B cell (primary cell): ENCODE data around the gene MAN2B1. TPM values are rescaled to one million over a fixed set of nuclear protein-coding genes. Genes with fewer than 3 reads are reported as not detected.
A peak's percentile ranks its signal among the peaks of the same experiment; 100 is the strongest.

Source experiments
- ATAC-seq: fragments of 200-7000 bp; cut with Tn5 transposase; one replicate; pipeline ENCODE4 v1.10.0; 2021; ENCODE audit warnings: low read depth, mild to moderate bottlenecking, moderate number of reproducible peaks, moderate library complexity
- CTCF ChIA-PET: fragments of 350-600 bp; sonication (Branson Sonifier 250); formaldehyde crosslinking; loops from one replicate; lab custom pipeline; 2021; ENCODE audit warnings: antibody characterized with exemption, inconsistent platforms; lab: Charles Lee
- POLR2A ChIA-PET: fragments of 350-600 bp; sonication (Branson Sonifier 250); formaldehyde crosslinking; loops from one replicate; lab custom pipeline; 2021; ENCODE audit warnings: antibody characterized with exemption; lab: Charles Lee
- DNase-seq: peaks from one replicate; pipeline ENCODE4 v3.0.0; 2013
- H2AFZ ChIP-seq: 2 replicates; pipeline ENCODE4 v1.6.1; 2012; ENCODE audit warnings: mild to moderate bottlenecking, low read depth, low read length; ENCODE audit not compliant: insufficient read depth, poor library complexity, severe bottlenecking
- H3K27ac ChIP-seq, 2 donors: 1 replicate in 1 of 2; 2 replicates in 1 of 2; pipeline ENCODE4 v1.5.1; 2012 to 2013; ENCODE audit warnings: low read length in 2 of 2, mild to moderate bottlenecking in 2 of 2, moderate library complexity in 1 of 2
- H3K27me3 ChIP-seq, 4 experiments: fragments of 200-600 bp in 1 of 4; sonication (generic) in 1 of 4; replicated peaks in 1 of 4; 1 replicate in 2 of 4; 2 replicates in 2 of 4; pipeline versions ENCODE4 v1.6.1 to v1.7.0; 2013 to 2016; ENCODE audit warnings: low read length in 3 of 4, mild to moderate bottlenecking in 2 of 4, mixed read lengths in 1 of 4, moderate library complexity in 1 of 4; ENCODE audit not compliant: insufficient read depth in 4 of 4, control insufficient read depth in 3 of 4; ENCODE audit errors: control extremely low read depth in 1 of 4
- H3K36me3 ChIP-seq, 2 experiments: replicated peaks in 1 of 2; 1 replicate in 1 of 2; 2 replicates in 1 of 2; pipeline versions ENCODE4 v1.6.1 to v1.7.1; 2013; ENCODE audit warnings: low read length in 1 of 2; ENCODE audit not compliant: insufficient read depth in 2 of 2, control insufficient read depth in 1 of 2; ENCODE audit errors: control extremely low read depth in 1 of 2, extremely low read depth in 1 of 2
- H3K4me1 ChIP-seq, 2 donors: fragments of 200-600 bp in 1 of 2; sonication (generic) in 1 of 2; 1 replicate in 1 of 2; 2 replicates in 1 of 2; pipeline versions ENCODE4 v1.5.1 to v1.6.1; 2013 to 2017; ENCODE audit warnings: low read length in 2 of 2; ENCODE audit not compliant: control insufficient read depth in 2 of 2, insufficient read depth in 2 of 2
- H3K4me2 ChIP-seq: replicated peaks from 2 replicates; pipeline ENCODE3; 2012; ENCODE audit warnings: mild to moderate bottlenecking, low read depth, low read length; ENCODE audit not compliant: poor library complexity, severe bottlenecking
- H3K4me3 ChIP-seq, 5 experiments: fragments of 200-600 bp in 1 of 5; sonication (generic) in 1 of 5; 1 replicate in 3 of 5; 2 replicates in 2 of 5; pipeline versions ENCODE4 v1.5.1 to v1.7.0; 2011 to 2016; ENCODE audit warnings: low read length in 4 of 5, mild to moderate bottlenecking in 4 of 5, low read depth in 2 of 5, control low read depth in 1 of 5, moderate library complexity in 1 of 5; ENCODE audit not compliant: insufficient read depth in 1 of 5; ENCODE audit errors: control extremely low read depth in 1 of 5, extremely low read depth in 1 of 5
- H3K79me2 ChIP-seq: fragments of 200-600 bp; sonication (generic); one replicate; pipeline ENCODE4 v1.6.0; 2016; ENCODE audit warnings: low read length; ENCODE audit not compliant: control insufficient read depth, insufficient read depth
- H3K9ac ChIP-seq: fragments of 200-600 bp; sonication (generic); 2 replicates; pipeline ENCODE4 v1.6.1; 2017; ENCODE audit warnings: mild to moderate bottlenecking, low read length, moderate library complexity
- H3K9me3 ChIP-seq, 3 donors: one replicate each; pipeline versions ENCODE4 v1.6.1 to v1.7.1; 2013; ENCODE audit warnings: low read length in 2 of 3; ENCODE audit not compliant: control insufficient read depth in 2 of 3, insufficient read depth in 1 of 3; ENCODE audit errors: control extremely low read depth in 1 of 3
- H4K20me1 ChIP-seq: 2 replicates; pipeline ENCODE4 v1.6.0; 2012; ENCODE audit warnings: mild to moderate bottlenecking, low read length; ENCODE audit not compliant: insufficient read depth, control insufficient read depth, poor library complexity, severe bottlenecking
- H3K27ac Mint-ChIP-seq: one replicate; pipeline ENCODE4 v1.8.0; 2021; ENCODE audit warnings: mixed read lengths
- H3K27me3 Mint-ChIP-seq: one replicate; pipeline ENCODE4 v1.8.0; 2021; ENCODE audit warnings: mixed read lengths
- H3K4me1 Mint-ChIP-seq: one replicate; pipeline ENCODE4 v1.8.0; 2021; ENCODE audit warnings: mixed read lengths
- H3K4me3 Mint-ChIP-seq: one replicate; pipeline ENCODE4 v1.8.0; 2021; ENCODE audit warnings: mixed read lengths
- H3K9me3 Mint-ChIP-seq: one replicate; pipeline ENCODE4 v1.8.0; 2022; ENCODE audit warnings: mixed read lengths; ENCODE audit not compliant: insufficient read depth
- CTCF ChIP-seq: fragments of 200-600 bp; IDR thresholded peaks from one replicate; pipeline ENCODE4 v1.8.0; 2022; ENCODE audit warnings: antibody characterized with exemption, mild to moderate bottlenecking
- EZH2 ChIP-seq: IDR thresholded peaks from 2 replicates; pipeline ENCODE4 v1.6.1; 2012; ENCODE audit warnings: borderline replicate concordance, low read depth, mild to moderate bottlenecking, moderate library complexity, low read length; ENCODE audit not compliant: insufficient read depth, poor library complexity, severe bottlenecking
- WGBS: methylation state at CpG from one replicate; pipeline ENCODE4 v1.1.5; 2013; ENCODE audit warnings: missing lambda C conversion rate; ENCODE audit not compliant: insufficient coverage; 5-methylcytosine and 5-hydroxymethylcytosine counted together
- intact Hi-C: fragments of 100-400 bp; cut with micrococcal nuclease; formaldehyde crosslinking; loops from one replicate; pipeline ENCODE4 v1.10.0; 2022
- polyA plus RNA-seq: library from polyadenylated mRNA; depleted of rRNA; stranded (reverse); fragments of >200 nt; gene quantifications from 2 replicates; pipeline ENCODE4 v1.2.3, GENCODE V29; 2012
- total RNA-seq, 2 donors: library from RNA; stranded (reverse); fragments of 120-200 nt in 1 of 2; gene quantifications; 1 replicate in 1 of 2; 2 replicates in 1 of 2; pipeline versions ENCODE4 v1.2.3 to v1.2.4, GENCODE V29; 2013 to 2022

The MAN2B1 gene
- total and polyA plus RNA-seq, 2 donors (not counting 1 experiment from before 2014, with no cell fraction given), result 183 to 256 TPM

- peaks cover 43% of the 10 kb centered on the region for H4K20me1 ChIP-seq
- no peak overlapping the region for H3K27ac ChIP-seq
- no peaks in the 10 kb centered on the region for H3K9me3 Mint-ChIP-seq
- ChIA-PET CTCF (interaction anchor here (0.5 to 5.7 kb wide), 19 partner anchors 9 to 175 kb away, joined by 3 to 82 read pairs (median 5); partner anchors contain the start of genes DHPS, TRIR, ZNF490 and ZNF791), POLR2A (interaction anchor here (0.6 to 1.5 kb wide), 5 partner anchors 49 to 1216 kb away, joined by 3 to 6 read pairs (median 5); partner anchors contain the start of gene ZNF564)
- H3K36me3 ChIP-seq, result peaks cover 6 to 47% of the 10 kb centered on the region in 2 experiments
- no peaks in the 10 kb centered on the region for H3K9me3 ChIP-seq
- H3K27me3 ChIP-seq, result no peaks in the 10 kb centered on the region
- no peak overlapping the region for H3K4me3 ChIP-seq
- peaks cover 20 to 32% of the 10 kb centered on the region in 2 donors for H3K4me1 ChIP-seq
- no peaks in the 10 kb centered on the region for H3K27me3 Mint-ChIP-seq
- no peak overlapping the region for H3K4me2 ChIP-seq
- DNase-seq (no peak), ATAC-seq (no peak)
- peaks cover 59% of the 10 kb centered on the region for H3K79me2 ChIP-seq
- no peak overlapping the region for H3K4me3 Mint-ChIP-seq
- 94% methylated on average over 2 of the region's 10 CpGs for WGBS
- H3K4me1 Mint-ChIP-seq, result peaks cover 40% of the 10 kb centered on the region
- no peak overlapping the region for H2AFZ ChIP-seq
- TF ChIP-seq EZH2 (no peak), CTCF (no peak)
- H3K9ac ChIP-seq, result no peak overlapping the region
- intact Hi-C loops, result loop anchor here (1.0 kb wide), 2 partner anchors 32 to 108 kb away; no protein-coding TSS in a partner anchor
- no peak overlapping the region for H3K27ac Mint-ChIP-seq
Observed at GRCh38 chr19:12672744-12673143, 6.2 kb upstream of the MAN2B1 start.

- 65% methylated on average over 22 of the region's 26 CpGs for WGBS
- Mint-ChIP-seq H3K9me3 (no peaks in the 10 kb centered on the region), H3K27ac (peak overlapping the region; percentile 100), H3K4me3 (peak overlapping the region; percentile 98), H3K4me1 (peaks cover 50% of the 10 kb centered on the region), H3K27me3 (no peaks in the 10 kb centered on the region)
- Histone ChIP-seq H3K27me3 (no peaks in the 10 kb centered on the region), H3K27ac (peak overlapping the region; percentile 90 to 99), H3K4me3 (peak overlapping the region; percentile 75 to 99 (median 95)), H2AFZ (peak overlapping the region; percentile 97), H3K4me1 (peaks cover 22 to 41% of the 10 kb centered on the region in 2 donors), H3K9me3 (no peaks in the 10 kb centered on the region), H3K36me3 (peaks cover 1 to 26% of the 10 kb centered on the region in 2 experiments), H4K20me1 (peaks cover 32% of the 10 kb centered on the region), H3K79me2 (peaks cover 67% of the 10 kb centered on the region), H3K4me2 (peak overlapping the region; percentile 86), H3K9ac (peak overlapping the region; percentile 97)
- CTCF ChIA-PET, result interaction anchor here (1.4 to 5.7 kb wide), 7 partner anchors 30 to 126 kb away, joined by 5 to 82 read pairs (median 9); partner anchors contain the start of gene TRIR
- TF ChIP-seq EZH2 (no peak), CTCF (no peak)
- POLR2A ChIA-PET, result no interaction called here
- DNase-seq, result no peak
- intact Hi-C loops, result no loop called here
- ATAC-seq, result no peak
Observed at GRCh38 chr19:12670159-12670928, 3.8 kb upstream of the MAN2B1 start.
